HEK293 (cell line): ENCODE data around the gene LPP.

Experiments used
- CTCF ChIA-PET: fragments of 350-600 bp; formaldehyde crosslinking; extraction: SDS; loops from one replicate; lab custom pipeline; 2021; ENCODE audit warnings: antibody characterized with exemption; lab: Yijun Ruan, JAX
- POLR2A ChIA-PET: fragments of 300-600 bp; formaldehyde crosslinking; extraction: SDS; loops from one replicate; lab custom pipeline; 2020; ENCODE audit warnings: antibody characterized with exemption, inconsistent platforms; lab: Yijun Ruan, JAX
- H3K27ac ChIP-seq: fragments of 200-500 bp; sonication (Bioruptor generic); 2 replicates; pipeline ENCODE4 v1.5.1; 2014; ENCODE audit warnings: low read depth, low read length, control low read depth, inconsistent platforms; ENCODE audit errors: extremely low read depth
- H3K36me3 ChIP-seq, 2 experiments: fragments of 200-500 bp in 1 of 2; sonication (Bioruptor generic) in 1 of 2; 1 replicate in 1 of 2; 2 replicates in 1 of 2; pipeline ENCODE4 v1.5.1; 2014 to 2017; ENCODE audit warnings: inconsistent platforms in 2 of 2, low read length in 2 of 2; ENCODE audit not compliant: control insufficient read depth in 2 of 2, insufficient read depth in 1 of 2
- H3K4me1 ChIP-seq: fragments of 200-500 bp; sonication (Bioruptor generic); 2 replicates; pipeline ENCODE4 v1.5.1; 2014; ENCODE audit warnings: mild to moderate bottlenecking, low read length, inconsistent platforms; ENCODE audit not compliant: control insufficient read depth, insufficient read depth
- H3K4me3 ChIP-seq: 2 replicates; pipeline ENCODE4 v1.5.1; 2011; ENCODE audit warnings: low read depth, mild to moderate bottlenecking, control low read depth, low read length, moderate library complexity
- H3K9me3 ChIP-seq: fragments of 200-500 bp; sonication (Bioruptor generic); 2 replicates; pipeline ENCODE4 v1.5.1; 2014; ENCODE audit warnings: low read depth, low read length, inconsistent platforms; ENCODE audit not compliant: control insufficient read depth, insufficient read depth
- KLF9 ChIP-seq: fragments of 450-650 bp; formaldehyde crosslinking; IDR thresholded peaks from 2 replicates; pipeline ENCODE4 v1.5.1; 2016; ENCODE audit warnings: missing biosample characterization, missing genetic modification characterization, low read depth
- SP3 ChIP-seq: fragments of 450-650 bp; formaldehyde crosslinking; IDR thresholded peaks from 2 replicates; pipeline ENCODE4 v1.5.1; 2016; ENCODE audit warnings: missing biosample characterization, missing genetic modification characterization
- ZBTB21 ChIP-seq: fragments of 450-650 bp; formaldehyde crosslinking; IDR thresholded peaks from 2 replicates; pipeline ENCODE4 v1.5.1; 2017; ENCODE audit warnings: missing biosample characterization, missing genetic modification characterization
- ZBTB26 ChIP-seq: fragments of 450-650 bp; formaldehyde crosslinking; optimal IDR thresholded peaks from 2 replicates; pipeline ENCODE3; 2016; ENCODE audit warnings: missing biosample characterization, mild to moderate bottlenecking, missing genetic modification characterization
- ZNF223 ChIP-seq: fragments of 450-650 bp; formaldehyde crosslinking; IDR thresholded peaks from 2 replicates; pipeline ENCODE4 v1.5.1; 2016; ENCODE audit warnings: missing biosample characterization, missing genetic modification characterization
- ZNF280C ChIP-seq: fragments of 450-650 bp; formaldehyde crosslinking; IDR thresholded peaks from 2 replicates; pipeline ENCODE4 v1.5.1; 2016; ENCODE audit warnings: missing biosample characterization, missing genetic modification characterization
- ZNF311 ChIP-seq: fragments of 450-650 bp; formaldehyde crosslinking; IDR thresholded peaks from 2 replicates; pipeline ENCODE4 v1.5.1; 2017; ENCODE audit warnings: missing biosample characterization, missing genetic modification characterization, borderline replicate concordance
- ZNF664 ChIP-seq: fragments of 450-650 bp; formaldehyde crosslinking; IDR thresholded peaks from 2 replicates; pipeline ENCODE4 v1.5.1; 2016; ENCODE audit warnings: missing biosample characterization, missing genetic modification characterization
- ZNF692 ChIP-seq: fragments of 450-650 bp; formaldehyde crosslinking; IDR thresholded peaks from 2 replicates; pipeline ENCODE4 v1.5.1; 2016; ENCODE audit warnings: missing biosample characterization, missing genetic modification characterization
- ZNF701 ChIP-seq: fragments of 450-650 bp; formaldehyde crosslinking; IDR thresholded peaks from 2 replicates; pipeline ENCODE4 v1.5.1; 2016; ENCODE audit warnings: missing biosample characterization, missing genetic modification characterization
- ZNF791 ChIP-seq: fragments of 450-650 bp; formaldehyde crosslinking; IDR thresholded peaks from 2 replicates; pipeline ENCODE4 v1.5.1; 2016; ENCODE audit warnings: missing biosample characterization, missing genetic modification characterization
- ZNF843 ChIP-seq: fragments of 450-650 bp; formaldehyde crosslinking; IDR thresholded peaks from 2 replicates; pipeline ENCODE4 v1.5.1; 2016; ENCODE audit warnings: missing biosample characterization, missing genetic modification characterization
- ZSCAN18 ChIP-seq: fragments of 450-650 bp; formaldehyde crosslinking; IDR thresholded peaks from 2 replicates; pipeline ENCODE4 v1.5.1; 2016; ENCODE audit warnings: missing biosample characterization, missing genetic modification characterization
- TF ChIP-seq, protein P1 (sequence below): fragments of 450-650 bp; formaldehyde crosslinking; IDR thresholded peaks from 2 replicates; pipeline ENCODE4 v1.5.1; 2016; ENCODE audit warnings: missing biosample characterization, missing genetic modification characterization, borderline replicate concordance
- TF ChIP-seq, protein P2 (sequence below): fragments of 450-650 bp; formaldehyde crosslinking; IDR thresholded peaks from 2 replicates; pipeline ENCODE4 v1.5.1; 2016; ENCODE audit warnings: missing biosample characterization, missing genetic modification characterization

Gene LPP

GRCh38 chr3:188124184-188124583 lies 29.8 kb upstream of the LPP start (continued):
- TF ChIP-seq, protein P1, sequence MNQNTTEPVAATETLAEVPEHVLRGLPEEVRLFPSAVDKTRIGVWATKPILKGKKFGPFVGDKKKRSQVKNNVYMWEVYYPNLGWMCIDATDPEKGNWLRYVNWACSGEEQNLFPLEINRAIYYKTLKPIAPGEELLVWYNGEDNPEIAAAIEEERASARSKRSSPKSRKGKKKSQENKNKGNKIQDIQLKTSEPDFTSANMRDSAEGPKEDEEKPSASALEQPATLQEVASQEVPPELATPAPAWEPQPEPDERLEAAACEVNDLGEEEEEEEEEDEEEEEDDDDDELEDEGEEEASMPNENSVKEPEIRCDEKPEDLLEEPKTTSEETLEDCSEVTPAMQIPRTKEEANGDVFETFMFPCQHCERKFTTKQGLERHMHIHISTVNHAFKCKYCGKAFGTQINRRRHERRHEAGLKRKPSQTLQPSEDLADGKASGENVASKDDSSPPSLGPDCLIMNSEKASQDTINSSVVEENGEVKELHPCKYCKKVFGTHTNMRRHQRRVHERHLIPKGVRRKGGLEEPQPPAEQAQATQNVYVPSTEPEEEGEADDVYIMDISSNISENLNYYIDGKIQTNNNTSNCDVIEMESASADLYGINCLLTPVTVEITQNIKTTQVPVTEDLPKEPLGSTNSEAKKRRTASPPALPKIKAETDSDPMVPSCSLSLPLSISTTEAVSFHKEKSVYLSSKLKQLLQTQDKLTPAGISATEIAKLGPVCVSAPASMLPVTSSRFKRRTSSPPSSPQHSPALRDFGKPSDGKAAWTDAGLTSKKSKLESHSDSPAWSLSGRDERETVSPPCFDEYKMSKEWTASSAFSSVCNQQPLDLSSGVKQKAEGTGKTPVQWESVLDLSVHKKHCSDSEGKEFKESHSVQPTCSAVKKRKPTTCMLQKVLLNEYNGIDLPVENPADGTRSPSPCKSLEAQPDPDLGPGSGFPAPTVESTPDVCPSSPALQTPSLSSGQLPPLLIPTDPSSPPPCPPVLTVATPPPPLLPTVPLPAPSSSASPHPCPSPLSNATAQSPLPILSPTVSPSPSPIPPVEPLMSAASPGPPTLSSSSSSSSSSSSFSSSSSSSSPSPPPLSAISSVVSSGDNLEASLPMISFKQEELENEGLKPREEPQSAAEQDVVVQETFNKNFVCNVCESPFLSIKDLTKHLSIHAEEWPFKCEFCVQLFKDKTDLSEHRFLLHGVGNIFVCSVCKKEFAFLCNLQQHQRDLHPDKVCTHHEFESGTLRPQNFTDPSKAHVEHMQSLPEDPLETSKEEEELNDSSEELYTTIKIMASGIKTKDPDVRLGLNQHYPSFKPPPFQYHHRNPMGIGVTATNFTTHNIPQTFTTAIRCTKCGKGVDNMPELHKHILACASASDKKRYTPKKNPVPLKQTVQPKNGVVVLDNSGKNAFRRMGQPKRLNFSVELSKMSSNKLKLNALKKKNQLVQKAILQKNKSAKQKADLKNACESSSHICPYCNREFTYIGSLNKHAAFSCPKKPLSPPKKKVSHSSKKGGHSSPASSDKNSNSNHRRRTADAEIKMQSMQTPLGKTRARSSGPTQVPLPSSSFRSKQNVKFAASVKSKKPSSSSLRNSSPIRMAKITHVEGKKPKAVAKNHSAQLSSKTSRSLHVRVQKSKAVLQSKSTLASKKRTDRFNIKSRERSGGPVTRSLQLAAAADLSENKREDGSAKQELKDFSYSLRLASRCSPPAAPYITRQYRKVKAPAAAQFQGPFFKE (tag by site-specific recombination) = no peak
- TF ChIP-seq ZBTB21 (tag by site-specific recombination) = no peak
- TF ChIP-seq ZBTB26 = no peak
- TF ChIP-seq KLF9 = no peak
- no peak for TF ChIP-seq ZNF843 (tag by site-specific recombination)
- TF ChIP-seq ZSCAN18 (tag by site-specific recombination) = no peak
- TF ChIP-seq, protein P2, sequence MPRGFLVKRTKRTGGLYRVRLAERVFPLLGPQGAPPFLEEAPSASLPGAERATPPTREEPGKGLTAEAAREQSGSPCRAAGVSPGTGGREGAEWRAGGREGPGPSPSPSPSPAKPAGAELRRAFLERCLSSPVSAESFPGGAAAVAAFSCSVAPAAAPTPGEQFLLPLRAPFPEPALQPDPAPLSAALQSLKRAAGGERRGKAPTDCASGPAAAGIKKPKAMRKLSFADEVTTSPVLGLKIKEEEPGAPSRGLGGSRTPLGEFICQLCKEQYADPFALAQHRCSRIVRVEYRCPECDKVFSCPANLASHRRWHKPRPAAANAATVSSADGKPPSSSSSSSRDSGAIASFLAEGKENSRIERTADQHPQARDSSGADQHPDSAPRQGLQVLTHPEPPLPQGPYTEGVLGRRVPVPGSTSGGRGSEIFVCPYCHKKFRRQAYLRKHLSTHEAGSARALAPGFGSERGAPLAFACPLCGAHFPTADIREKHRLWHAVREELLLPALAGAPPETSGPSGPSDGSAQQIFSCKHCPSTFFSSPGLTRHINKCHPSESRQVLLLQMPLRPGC = no peak
- TF ChIP-seq ZNF311 (tag by site-specific recombination) = no peak
- no peak for TF ChIP-seq ZNF791

- H3K36me3 ChIP-seq = no peaks in the 10 kb centered on the region
- no peak overlapping the region for H3K4me3 ChIP-seq
- ChIA-PET CTCF (no interaction called here), POLR2A (no interaction called here)
- TF ChIP-seq ZNF223 (tag by site-specific recombination) = no peak
- no peak for TF ChIP-seq ZNF664 (tag by site-specific recombination)
- no peak for TF ChIP-seq SP3 (tag by site-specific recombination)
- no peak for TF ChIP-seq ZNF701 (tag by site-specific recombination)
- no peak for TF ChIP-seq ZNF280C
- TF ChIP-seq ZNF692 (tag by site-specific recombination) = no peak
- no peak overlapping the region for H3K27ac ChIP-seq
- H3K9me3 ChIP-seq = no peaks in the 10 kb centered on the region
- no peaks in the 10 kb centered on the region for H3K4me1 ChIP-seq
These were observed 28.9 kb upstream of the LPP start for GRCh38 chr3:188125076-188125475.
